IMR-90 (cell line): Measurements from ENCODE around the gene KAT6B. TPM values are rescaled to one million over a fixed set of nuclear protein-coding genes. Genes with fewer than 3 reads are reported as not detected.
"Not testable (repeated sequence)": the region's sequence is repeated elsewhere in the genome, so short reads cannot be mapped to it uniquely, and the experiment has no call there.

Experiments used
- ATAC-seq: fragments of 200-7000 bp; cut with Tn5 transposase; 2 replicates; pipeline ENCODE4 v1.9.1; 2020; ENCODE audit warnings: low read depth, mild to moderate bottlenecking, moderate library complexity
- BruUV-seq: library from RNA; stranded (reverse); fragments of 400-500 nt; replicated peaks from 2 replicates; lab custom pipeline; 2021; lab: Mats Ljungman, UMichigan
- CTCF ChIA-PET: fragments of 300-600 bp; formaldehyde crosslinking; extraction: SDS; loops from one replicate; lab custom pipeline; 2021; ENCODE audit warnings: antibody characterized with exemption; lab: Yijun Ruan, JAX
- POLR2A ChIA-PET: fragments of 300-600 bp; sonication (Branson Sonifier 250); formaldehyde crosslinking; loops from one replicate; lab custom pipeline; 2022; ENCODE audit warnings: antibody characterized with exemption; ENCODE audit not compliant: unreplicated experiment; lab: Charles Lee
- DNase-seq: peaks from one replicate; pipeline ENCODE4 v3.0.0; 2013
- H2AFZ ChIP-seq: replicated peaks from 2 replicates; pipeline ENCODE3; 2013; ENCODE audit warnings: low read length, mild to moderate bottlenecking; ENCODE audit not compliant: poor library complexity
- H2AK5ac ChIP-seq: 2 replicates; pipeline ENCODE4 v1.6.1; 2013; ENCODE audit warnings: low read depth, low read length, inconsistent platforms
- H2AK9ac ChIP-seq: replicated peaks from 2 replicates; pipeline ENCODE3; 2013; ENCODE audit warnings: mild to moderate bottlenecking, low read depth, low read length, moderate library complexity; ENCODE audit not compliant: poor library complexity
- H2BK120ac ChIP-seq: 2 replicates; pipeline ENCODE4 v1.6.1; 2013; ENCODE audit warnings: low read depth, low read length, inconsistent platforms
- H2BK15ac ChIP-seq: 3 replicates; pipeline ENCODE4 v1.6.1; 2013; ENCODE audit warnings: low read depth, low read length, inconsistent platforms
- H2BK20ac ChIP-seq: 2 replicates; pipeline ENCODE4 v1.6.1; 2013; ENCODE audit warnings: low read depth, mild to moderate bottlenecking, inconsistent platforms, low read length, moderate library complexity
- H2BK5ac ChIP-seq: 2 replicates; pipeline ENCODE4 v1.6.1; 2013; ENCODE audit warnings: mild to moderate bottlenecking, low read depth, low read length, inconsistent platforms; ENCODE audit not compliant: poor library complexity, severe bottlenecking
- H3K14ac ChIP-seq: replicated peaks from 2 replicates; pipeline ENCODE4 v1.6.1; 2013; ENCODE audit warnings: low read depth, low read length, inconsistent platforms
- H3K18ac ChIP-seq: 2 replicates; pipeline ENCODE4 v1.6.1; 2013; ENCODE audit warnings: low read depth, low read length, control low read depth
- H3K23ac ChIP-seq: 2 replicates; pipeline ENCODE4 v1.6.1; 2013; ENCODE audit warnings: low read depth, low read length, inconsistent platforms
- H3K27ac ChIP-seq: 2 replicates; pipeline ENCODE4 v1.5.1; 2013; ENCODE audit warnings: mild to moderate bottlenecking, control low read depth, low read length; ENCODE audit not compliant: insufficient read depth
- H3K27me3 ChIP-seq: 2 replicates; pipeline ENCODE4 v1.6.1; 2013; ENCODE audit warnings: low read length; ENCODE audit not compliant: control insufficient read depth, insufficient read depth
- H3K36me3 ChIP-seq: 2 replicates; pipeline ENCODE4 v1.6.1; 2013; ENCODE audit warnings: low read length, mixed read lengths; ENCODE audit not compliant: control insufficient read depth, insufficient read depth
- H3K4ac ChIP-seq: 2 replicates; pipeline ENCODE4 v1.6.1; 2013; ENCODE audit warnings: low read depth, low read length, inconsistent platforms
- H3K4me1 ChIP-seq: 2 replicates; pipeline ENCODE4 v1.6.1; 2013; ENCODE audit warnings: low read length, mixed read lengths; ENCODE audit not compliant: control insufficient read depth, insufficient read depth
- H3K4me2 ChIP-seq: 2 replicates; pipeline ENCODE4 v1.6.1; 2013; ENCODE audit warnings: low read depth, mild to moderate bottlenecking, control low read depth, low read length, moderate library complexity
- H3K4me3 ChIP-seq: 2 replicates; pipeline ENCODE4 v1.5.1; 2013; ENCODE audit warnings: low read depth, mild to moderate bottlenecking, control low read depth, low read length, moderate library complexity; ENCODE audit not compliant: insufficient read depth
- H3K56ac ChIP-seq: 2 replicates; pipeline ENCODE4 v1.6.1; 2013; ENCODE audit warnings: low read length, inconsistent platforms; ENCODE audit not compliant: insufficient read depth; ENCODE audit errors: extremely low read depth
- H3K79me1 ChIP-seq, 2 experiments: 2 replicates each; pipeline ENCODE4 v1.6.1; 2013; ENCODE audit warnings: low read length in 2 of 2, inconsistent platforms in 1 of 2, low read depth in 1 of 2
- H3K9ac ChIP-seq: 2 replicates; pipeline ENCODE4 v1.6.1; 2013; ENCODE audit warnings: low read depth, low read length, control low read depth
- H3K9me1 ChIP-seq: 2 replicates; pipeline ENCODE4 v1.6.1; 2013; ENCODE audit warnings: low read length, inconsistent platforms; ENCODE audit not compliant: insufficient read depth
- H3K9me3 ChIP-seq: 2 replicates; pipeline ENCODE4 v1.6.1; 2013; ENCODE audit warnings: low read length; ENCODE audit not compliant: control insufficient read depth, insufficient read depth
- H4K20me1 ChIP-seq: 2 replicates; pipeline ENCODE4 v1.6.1; 2013; ENCODE audit warnings: low read length, inconsistent platforms; ENCODE audit not compliant: insufficient read depth
- H4K5ac ChIP-seq: 2 replicates; pipeline ENCODE4 v1.6.1; 2013; ENCODE audit warnings: mild to moderate bottlenecking, low read depth, low read length, control low read depth
- H4K8ac ChIP-seq, 2 experiments: 2 replicates each; pipeline ENCODE4 v1.6.1; 2013; ENCODE audit warnings: low read depth in 2 of 2, low read length in 2 of 2, control low read depth in 1 of 2, inconsistent platforms in 1 of 2
- H4K91ac ChIP-seq: 2 replicates; pipeline ENCODE4 v1.6.1; 2013; ENCODE audit warnings: low read depth, low read length, inconsistent platforms; ENCODE audit not compliant: insufficient read depth
- WGBS, 2 experiments: methylation state at CpG; one replicate each; pipeline versions ENCODE4 v1.1.5 to v1.1.7; 2013; ENCODE audit warnings: missing lambda C conversion rate in 2 of 2; ENCODE audit not compliant: insufficient read length in 1 of 2; ENCODE audit errors: extremely low coverage in 2 of 2; 5-methylcytosine and 5-hydroxymethylcytosine counted together
- dilution Hi-C: fragments of 300-500 bp; cut with HindIII; formaldehyde crosslinking; loops from one replicate; pipeline ENCODE4 v1.14.3; 2018; ENCODE audit warnings: low sequenced_read_pairs; ENCODE audit not compliant: unreplicated experiment
- in situ Hi-C: fragments of 300-500 bp; cut with MboI; formaldehyde crosslinking; loops from 3 replicates; pipeline ENCODE4 v1.14.3; 2019; ENCODE audit warnings: low sequenced_read_pairs, inconsistent platforms, mixed read lengths
- intact Hi-C: fragments of 100-400 bp; cut with micrococcal nuclease; formaldehyde crosslinking; loops from 2 replicates; pipeline ENCODE4 v1.10.0; 2022
- polyA plus RNA-seq, 3 experiments: library from polyadenylated mRNA; depleted of rRNA; stranded (reverse); fragments of >200 nt; gene quantifications; 2 replicates each; pipeline ENCODE4 v1.2.3, GENCODE V29; 2012; ENCODE audit warnings: low replicate concordance in 1 of 3
- total RNA-seq: library from RNA; depleted of rRNA; stranded (reverse); fragments of >200 nt; gene quantifications from 2 replicates; pipeline ENCODE4 v1.2.3, GENCODE V29; 2012

KAT6B gene
- total and polyA plus RNA-seq, 2 of the 4 experiments (the other 2 are of a cell fraction) = 8.8 to 28.1 TPM

GRCh38 chr10:75055896-75056406 is 229.6 kb downstream of the KAT6B start:
- H4K91ac ChIP-seq, H2AK9ac ChIP-seq, H2BK5ac ChIP-seq, CTCF ChIA-PET, H2AFZ ChIP-seq, H3K9ac ChIP-seq, H3K9me1 ChIP-seq, H4K5ac ChIP-seq, POLR2A ChIA-PET, H3K18ac ChIP-seq, BruUV-seq, H3K23ac ChIP-seq, H3K4ac ChIP-seq, in situ Hi-C loops, dilution Hi-C loops, H3K4me2 ChIP-seq, H2BK15ac ChIP-seq, H3K9me3 ChIP-seq, H3K4me3 ChIP-seq, H2BK120ac ChIP-seq, DNase-seq, H3K27ac ChIP-seq, H2AK5ac ChIP-seq, intact Hi-C loops, H3K4me1 ChIP-seq, H3K36me3 ChIP-seq, H3K27me3 ChIP-seq, H3K56ac ChIP-seq, H4K20me1 ChIP-seq, ATAC-seq, H3K79me1 ChIP-seq, H4K8ac ChIP-seq, H3K14ac ChIP-seq, H2BK20ac ChIP-seq: not testable (repeated sequence)
- no CpG with 5 or more reads among the region's 2 CpGs for WGBS, 2 experiments
